ENCODE measurements around the gene IGFBPL1.
"Not testable (repeated sequence)": the region's sequence is repeated elsewhere in the genome, so short reads cannot be mapped to it uniquely, and the experiment has no call there.

The IGFBPL1 gene

GRCh38 chr9:38394416-38394815 lies 29.8 kb downstream of the IGFBPL1 start:
- DNase-seq = no peak

- DNase-seq = no peak
Measured at GRCh38 chr9:38393128-38393796, 31.0 kb downstream of the IGFBPL1 start.

GRCh38 chr9:38392235-38393127 lies 31.8 kb downstream of the IGFBPL1 start, which contains the start of gene ALDH1B1:
Gene ALDH1B1 (plus strand): TSS chr9:38392702. CDS start chr9:38395749, 3,047 bp downstream.
- peak; percentile 37 for DNase-seq

GRCh38 chr9:38391278-38392118 lies 32.8 kb downstream of the IGFBPL1 start:
- DNase-seq = no peak

GRCh38 chr9:38390851-38391250 lies 33.4 kb downstream of the IGFBPL1 start:
- DNase-seq = no peak

GRCh38 chr9:38390442-38390841 lies 33.8 kb downstream of the IGFBPL1 start:
- DNase-seq = no peak

- no peak for DNase-seq
Measured at GRCh38 chr9:38389313-38389712, 34.9 kb downstream of the IGFBPL1 start.

GRCh38 chr9:38388283-38389223 lies 35.7 kb downstream of the IGFBPL1 start:
- DNase-seq = no peak

- no peak for DNase-seq
Measured at GRCh38 chr9:38387751-38388150, 36.5 kb downstream of the IGFBPL1 start.

- no peak for DNase-seq
Measured at GRCh38 chr9:38387066-38387465, 37.2 kb downstream of the IGFBPL1 start.

- DNase-seq = no peak
Measured at GRCh38 chr9:38386319-38386895, 37.8 kb downstream of the IGFBPL1 start.

- no peak for DNase-seq
Measured at GRCh38 chr9:38385896-38386295, 38.4 kb downstream of the IGFBPL1 start.

GRCh38 chr9:38384990-38385848 lies 39.0 kb downstream of the IGFBPL1 start:
- DNase-seq = no peak

GRCh38 chr9:38382141-38382540 lies 42.1 kb downstream of the IGFBPL1 start:
- DNase-seq = no peak

- DNase-seq = no peak
Measured at GRCh38 chr9:38380872-38381534, 43.3 kb downstream of the IGFBPL1 start.

- DNase-seq = no peak
Measured at GRCh38 chr9:38380230-38380871, 43.9 kb downstream of the IGFBPL1 start.

- DNase-seq = not testable (repeated sequence)
Measured at GRCh38 chr9:38377336-38378083, 46.7 kb downstream of the IGFBPL1 start.

GRCh38 chr9:38376021-38376670 lies 48.1 kb downstream of the IGFBPL1 start:
- no peak for DNase-seq
